Measurements from ENCODE around the gene SND1. TPM values are rescaled to one million over a fixed set of nuclear protein-coding genes. Genes with fewer than 3 reads are reported as not detected.

The SND1 gene
- total RNA-seq, 1 donor from 2014 or later = 232 TPM

- Histone ChIP-seq H3K36me3 (ENCODE audit: control insufficient read depth, insufficient read depth, low read length) (no peaks in the 10 kb centered on the region), H3K4me3 (ENCODE audit: low read depth, low read length) (no peak overlapping the region), H3K27me3 (ENCODE audit: control insufficient read depth, insufficient read depth, low read length) (no peaks in the 10 kb centered on the region)
- FAIRE-seq = no peak
- no peak for TF ChIP-seq CTCF (IDR thresholded peaks at IDR 0.05; ENCODE audit: insufficient read depth, low read length, severe bottlenecking)
- no peak for DNase-seq (ENCODE audit: low read depth)
Measured at GRCh38 chr7:128057909-128058308, 405.9 kb downstream of the SND1 start.

- Histone ChIP-seq H3K4me3 (ENCODE audit: low read depth, low read length) (no peak overlapping the region), H3K36me3 (ENCODE audit: control insufficient read depth, insufficient read depth, low read length) (no peaks in the 10 kb centered on the region), H3K27me3 (ENCODE audit: control insufficient read depth, insufficient read depth, low read length) (no peaks in the 10 kb centered on the region)
- TF ChIP-seq CTCF (IDR thresholded peaks at IDR 0.05; ENCODE audit: insufficient read depth, low read length, severe bottlenecking) = no peak
- DNase-seq (ENCODE audit: low read depth) = no peak
- FAIRE-seq = no peak
Measured at GRCh38 chr7:128059143-128059988, 407.4 kb downstream of the SND1 start.

- Histone ChIP-seq H3K27me3 (ENCODE audit: control insufficient read depth, insufficient read depth, low read length) (no peaks in the 10 kb centered on the region), H3K4me3 (ENCODE audit: low read depth, low read length) (no peak overlapping the region), H3K36me3 (ENCODE audit: control insufficient read depth, insufficient read depth, low read length) (no peaks in the 10 kb centered on the region)
- FAIRE-seq (peak; percentile 47), DNase-seq (ENCODE audit: low read depth) (no peak)
- TF ChIP-seq CTCF (IDR thresholded peaks at IDR 0.05; ENCODE audit: insufficient read depth, low read length, severe bottlenecking) = no peak
Measured at GRCh38 chr7:128060018-128060417, 408.0 kb downstream of the SND1 start.

GRCh38 chr7:128063088-128063487 is 411.1 kb downstream of the SND1 start:
- H3K27me3 ChIP-seq (ENCODE audit: control insufficient read depth, insufficient read depth, low read length) = no peaks in the 10 kb centered on the region
- DNase-seq (ENCODE audit: low read depth) = no peak
- FAIRE-seq = no peak
- no peak for TF ChIP-seq CTCF (IDR thresholded peaks at IDR 0.05; ENCODE audit: insufficient read depth, low read length, severe bottlenecking)
- H3K4me3 ChIP-seq (ENCODE audit: low read depth, low read length) = no peak overlapping the region
- H3K36me3 ChIP-seq (ENCODE audit: control insufficient read depth, insufficient read depth, low read length) = peaks cover 1% of the 10 kb centered on the region

GRCh38 chr7:128065872-128066271 is 413.9 kb downstream of the SND1 start:
- Histone ChIP-seq H3K27me3 (ENCODE audit: control insufficient read depth, insufficient read depth, low read length) (no peaks in the 10 kb centered on the region), H3K36me3 (ENCODE audit: control insufficient read depth, insufficient read depth, low read length) (peaks cover 1% of the 10 kb centered on the region), H3K4me3 (ENCODE audit: low read depth, low read length) (no peak overlapping the region)
- FAIRE-seq = no peak
- TF ChIP-seq CTCF (IDR thresholded peaks at IDR 0.05; ENCODE audit: insufficient read depth, low read length, severe bottlenecking) = no peak
- no peak for DNase-seq (ENCODE audit: low read depth)

- Histone ChIP-seq H3K36me3 (ENCODE audit: control insufficient read depth, insufficient read depth, low read length) (peaks cover 1% of the 10 kb centered on the region), H3K4me3 (ENCODE audit: low read depth, low read length) (no peak overlapping the region), H3K27me3 (ENCODE audit: control insufficient read depth, insufficient read depth, low read length) (no peaks in the 10 kb centered on the region)
- FAIRE-seq (peak; percentile 18), DNase-seq (ENCODE audit: low read depth) (no peak)
- no peak for TF ChIP-seq CTCF (IDR thresholded peaks at IDR 0.05; ENCODE audit: insufficient read depth, low read length, severe bottlenecking)
Measured at GRCh38 chr7:128066395-128066794, 414.4 kb downstream of the SND1 start.

Measured in bronchial epithelial cell (primary cell).